GM18861 (cell line): ENCODE results near the gene BRMS1L.
"Not testable (repeated sequence)": the region's sequence is repeated elsewhere in the genome, so short reads cannot be mapped to it uniquely, and the experiment has no call there.

Experiments
- ATAC-seq: cut with Tn5 transposase; IDR thresholded peaks from one replicate; pipeline ENCODE4 v1.9.1; 2021; ENCODE audit not compliant: unreplicated experiment

The BRMS1L gene

GRCh38 chr14:35821564-35822411, 4.3 kb upstream of the BRMS1L start:
- ATAC-seq, result no peak

- ATAC-seq, result no peak
Measured at GRCh38 chr14:35822501-35822900, 3.6 kb upstream of the BRMS1L start.

DNA sequence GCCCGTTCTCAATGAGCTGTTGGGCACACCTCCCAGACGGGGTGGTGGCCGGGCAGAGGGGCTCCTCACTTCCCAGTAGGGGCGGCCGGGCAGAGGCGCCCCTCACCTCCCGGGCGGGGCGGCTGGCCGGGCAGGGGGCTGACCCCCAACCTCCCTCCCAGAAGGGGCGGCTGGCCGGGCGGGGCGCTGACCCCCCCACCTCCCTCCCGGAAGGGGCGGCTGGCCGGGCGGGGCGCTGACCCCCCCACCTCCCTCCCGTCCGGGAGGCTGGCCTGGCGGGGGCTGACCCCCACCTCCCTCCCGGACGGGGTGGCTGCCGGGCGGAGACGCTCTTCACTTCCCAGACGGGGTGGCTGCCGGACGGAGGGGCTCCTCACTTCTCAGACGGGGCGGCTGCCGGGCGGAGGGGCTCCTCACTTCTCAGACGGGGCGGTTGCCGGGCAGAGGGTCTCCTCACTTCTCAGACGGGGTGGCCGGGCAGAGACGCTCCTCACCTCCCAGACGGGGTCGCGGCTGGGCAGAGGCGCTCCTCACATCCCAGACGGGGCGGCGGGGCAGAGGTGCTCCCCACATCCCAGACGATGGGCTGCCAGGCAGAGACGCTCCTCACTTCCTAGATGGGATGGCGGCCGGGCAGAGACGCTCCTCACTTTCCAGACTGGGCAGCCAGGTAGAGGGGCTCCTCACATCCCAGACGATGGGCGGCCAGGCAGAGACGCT, 1.5 kb upstream of the BRMS1L start:
- ATAC-seq, result not testable (repeated sequence)

DNA sequence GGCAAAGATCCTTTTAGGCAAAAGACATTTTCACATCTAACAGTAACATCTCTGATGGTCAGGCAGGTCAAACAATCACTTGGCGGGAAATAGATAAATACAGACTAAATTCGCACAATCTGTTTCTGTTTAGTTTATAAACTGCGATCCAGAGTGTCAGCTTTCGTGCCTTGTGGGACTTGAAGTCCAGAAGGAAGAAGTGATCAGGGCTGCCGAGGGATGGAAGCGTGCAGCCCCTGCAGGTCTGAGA, 245 bp upstream of the BRMS1L start:
- no peak for ATAC-seq

GRCh38 chr14:35826952-35827416, 846 bp downstream of the BRMS1L start:
- no peak for ATAC-seq

DNA sequence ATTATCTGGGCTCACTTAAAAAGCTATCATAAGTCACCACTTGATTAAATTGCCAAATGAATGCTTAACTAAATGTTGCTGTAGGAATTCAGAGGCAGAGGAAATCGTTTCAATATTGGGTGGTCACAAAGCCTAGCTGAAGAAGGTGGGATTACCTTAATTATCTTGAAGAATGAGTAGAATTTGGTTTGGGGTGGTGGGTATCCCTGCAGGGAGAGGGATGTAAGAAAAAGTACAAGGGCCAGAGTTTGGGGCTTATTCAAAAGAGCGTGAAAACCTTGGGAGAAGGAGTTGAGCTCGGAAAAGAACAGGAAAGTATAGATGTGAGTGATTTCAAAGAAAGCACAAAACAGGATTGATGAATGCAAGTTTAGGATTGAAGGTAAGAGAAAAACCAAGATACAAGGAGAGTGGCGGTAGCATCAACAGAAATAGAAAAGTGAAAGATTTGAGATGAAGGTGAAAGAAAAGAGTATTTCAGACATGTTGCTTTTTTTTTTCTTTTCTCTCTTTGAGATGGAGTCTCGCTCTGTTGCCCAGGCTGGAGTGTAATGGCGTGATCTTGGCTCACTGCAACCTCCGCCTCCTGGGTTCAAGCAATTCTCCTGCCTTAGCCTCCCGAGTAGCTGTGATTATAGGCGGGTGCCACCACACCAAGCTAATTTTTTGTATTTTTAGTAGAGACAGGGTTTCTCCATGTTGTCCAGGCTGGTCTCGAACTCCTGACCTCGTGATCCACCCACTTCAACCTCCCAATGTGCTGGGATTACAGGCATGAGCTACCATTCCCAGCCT, 1.7 kb downstream of the BRMS1L start:
- no peak for ATAC-seq

GRCh38 chr14:35829449-35829848, 3.3 kb downstream of the BRMS1L start:
- ATAC-seq, result no peak

DNA sequence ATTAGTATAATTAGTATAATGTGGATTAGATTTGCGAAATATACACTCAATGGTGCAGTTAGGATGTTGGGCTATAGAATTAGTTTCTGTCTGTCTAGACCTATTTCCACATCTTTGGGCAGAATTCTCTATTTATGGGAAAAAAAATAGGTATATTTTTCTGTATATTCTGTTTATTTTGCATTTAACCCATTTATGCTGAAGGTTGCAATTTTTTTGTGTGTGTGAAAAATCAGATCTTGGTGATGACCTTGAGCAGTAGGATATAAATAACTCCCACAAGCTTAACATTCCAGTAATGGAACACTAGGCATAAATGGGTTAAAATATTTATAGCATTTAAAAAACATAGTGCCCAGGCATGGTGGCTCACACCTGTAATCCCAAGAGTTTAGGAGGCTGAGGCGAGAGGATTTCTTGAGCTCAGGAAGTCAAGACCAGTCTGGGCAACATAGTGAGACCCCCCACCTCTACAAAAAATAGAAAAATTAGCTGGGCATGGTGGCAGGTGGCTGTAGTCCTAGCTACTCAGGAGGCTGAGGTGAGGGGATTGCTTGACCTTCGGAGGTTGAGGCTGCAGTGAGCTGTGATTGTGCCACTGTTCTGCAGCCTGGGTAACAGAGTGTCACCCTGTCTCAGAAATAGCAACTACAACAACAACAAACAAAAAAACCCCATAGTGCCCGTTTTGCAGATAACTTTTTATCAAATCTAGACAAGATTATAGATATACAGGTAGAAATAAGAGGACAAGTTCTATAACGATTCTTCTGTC, 9.3 kb downstream of the BRMS1L start:
- no peak for ATAC-seq

GRCh38 chr14:35841704-35842103, 15.6 kb downstream of the BRMS1L start:
- ATAC-seq, result not testable (repeated sequence)

DNA sequence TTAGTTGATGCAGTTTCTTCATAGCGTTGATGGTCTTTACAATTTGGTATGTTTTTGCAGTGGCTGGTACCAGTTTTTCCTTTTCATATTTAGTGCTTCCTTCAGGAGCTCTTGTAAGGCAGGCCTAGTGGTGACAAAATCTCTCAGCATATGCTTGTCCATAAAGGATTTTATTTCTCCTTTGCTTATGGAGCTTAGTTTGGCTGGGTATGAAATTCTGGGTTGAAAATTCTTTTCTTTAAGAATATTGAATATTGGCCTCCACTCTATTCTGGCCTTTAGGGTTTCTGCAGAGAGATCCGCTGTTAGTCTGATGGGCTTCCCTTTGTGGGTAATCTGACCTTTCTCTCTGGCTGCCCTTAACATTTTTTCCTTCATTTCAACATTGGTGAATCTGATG, 16.1 kb downstream of the BRMS1L start:
- not testable (repeated sequence) for ATAC-seq

- no peak for ATAC-seq
Measured at GRCh38 chr14:35844494-35844893, 18.4 kb downstream of the BRMS1L start.

- no peak for ATAC-seq
Measured at GRCh38 chr14:35847636-35848035, 21.5 kb downstream of the BRMS1L start.

- ATAC-seq, result no peak
Measured at GRCh38 chr14:35849122-35849521, 23.0 kb downstream of the BRMS1L start.

GRCh38 chr14:35851823-35852222, 25.7 kb downstream of the BRMS1L start:
- ATAC-seq, result no peak

- ATAC-seq, result no peak
Measured at GRCh38 chr14:35853225-35853624, 27.1 kb downstream of the BRMS1L start.

DNA sequence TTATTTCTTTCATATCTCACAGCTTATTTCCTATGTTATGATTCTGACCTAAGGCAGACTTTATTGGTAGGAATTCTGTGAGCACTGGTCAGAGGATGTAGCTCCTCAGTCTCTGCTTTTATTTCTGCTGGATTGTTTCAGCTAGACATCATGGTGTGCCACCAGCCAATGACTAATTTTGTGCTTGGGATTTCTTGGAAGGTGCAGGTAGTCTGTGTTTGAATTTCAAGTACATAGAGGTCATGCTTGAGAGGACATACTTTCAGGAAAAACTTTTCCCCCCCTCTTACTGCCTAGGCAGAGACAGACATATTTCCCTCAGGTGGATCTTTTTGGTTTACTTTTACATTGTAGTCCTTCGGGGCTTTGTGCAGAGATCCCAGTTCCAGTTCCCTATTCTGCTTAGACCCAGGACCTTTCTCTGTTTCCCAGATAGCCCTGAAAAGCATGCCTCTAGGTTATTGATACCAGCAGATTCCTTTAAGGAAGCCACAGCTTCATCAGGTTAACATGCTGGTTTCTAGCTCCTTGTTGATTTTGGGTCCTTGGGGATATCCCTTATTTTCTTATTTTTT, 28.6 kb downstream of the BRMS1L start:
- no peak for ATAC-seq

- peak; percentile 98 for ATAC-seq
Measured at GRCh38 chr14:35855876-35856481, 29.8 kb downstream of the BRMS1L start.

DNA sequence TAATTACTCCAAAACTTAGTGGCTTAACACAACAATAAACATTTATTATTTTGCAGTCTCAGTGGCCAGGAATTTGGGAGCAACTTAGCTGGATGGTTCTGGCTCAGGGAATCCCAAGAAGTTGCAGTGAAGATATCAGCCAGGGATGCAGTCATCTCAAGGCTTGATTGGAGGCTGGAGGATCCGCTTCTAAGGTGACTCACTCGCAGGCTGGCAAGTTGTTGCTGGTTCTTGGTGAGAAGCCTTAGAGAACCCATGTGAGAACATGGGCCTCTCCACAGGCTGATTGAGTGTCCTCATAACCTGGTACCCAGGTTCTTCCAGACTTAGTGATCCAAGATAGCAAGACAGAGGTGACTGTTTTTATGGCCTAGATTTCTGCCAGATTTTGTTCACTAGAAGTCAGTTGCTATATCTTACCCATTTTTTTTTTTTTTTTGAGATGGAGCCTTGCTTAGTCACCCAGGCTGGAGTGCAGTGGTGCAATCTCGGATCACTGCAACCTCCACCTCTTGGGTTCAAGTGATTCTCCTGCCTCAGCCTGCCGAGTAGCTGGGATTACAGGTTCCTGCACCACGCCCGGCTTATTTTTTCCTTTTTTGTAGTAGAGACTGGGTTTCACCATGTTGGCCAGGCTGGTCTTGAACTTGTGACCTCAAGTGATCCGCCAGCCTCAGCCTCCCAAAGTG, 32.5 kb downstream of the BRMS1L start:
- ATAC-seq, result no peak

- no peak for ATAC-seq
Measured at GRCh38 chr14:35861204-35861868, 35.2 kb downstream of the BRMS1L start.
